Transverse colon (tissue), 4 donors: Measurements from ENCODE around the gene ATAD1. TPM values are rescaled to one million over a fixed set of nuclear protein-coding genes. Genes with fewer than 3 reads are reported as not detected.

Experiments used
- DNase-seq: peaks from one replicate; pipeline ENCODE4 v3.0.0-alpha.2; 2019
- H3K27ac ChIP-seq, 4 donors: fragments of 200-600 bp; sonication (generic); 2 replicates each; pipeline ENCODE4 v1.5.1; 2016 to 2018; ENCODE audit warnings: inconsistent platforms in 4 of 4
- H3K27me3 ChIP-seq: fragments of 200-600 bp; sonication (generic); 2 replicates; pipeline ENCODE4 v1.5.1; 2017; ENCODE audit warnings: inconsistent platforms
- H3K36me3 ChIP-seq, 4 donors: fragments of 200-600 bp; sonication (generic); 2 replicates each; pipeline ENCODE4 v1.5.1; 2017 to 2019; ENCODE audit warnings: inconsistent platforms in 4 of 4
- H3K4me1 ChIP-seq, 4 donors: fragments of 200-600 bp; sonication (generic); 2 replicates each; pipeline ENCODE4 v1.5.1; 2017 to 2020; ENCODE audit warnings: inconsistent platforms in 4 of 4
- H3K4me3 ChIP-seq, 4 donors: fragments of 200-600 bp; sonication (generic); 1 replicate in 1 of 4; 2 replicates in 3 of 4; pipeline versions ENCODE4 v1.5.1 to v1.6.1; 2017 to 2019; ENCODE audit warnings: inconsistent platforms in 4 of 4
- H3K9me3 ChIP-seq, 2 donors: fragments of 200-600 bp; sonication (generic); 2 replicates each; pipeline ENCODE4 v1.5.1; 2017 to 2019; ENCODE audit warnings: inconsistent platforms in 2 of 2
- EP300 ChIP-seq: sonication (generic); formaldehyde crosslinking; IDR thresholded peaks from one replicate; pipeline ENCODE4 v1.6.1; 2017; ENCODE audit warnings: antibody characterized with exemption, low read depth
- POLR2A ChIP-seq: fragments of 450-650 bp; IDR thresholded peaks from one replicate; pipeline ENCODE4 v1.6.1; 2016; ENCODE audit warnings: antibody characterized with exemption, mild to moderate bottlenecking, moderate library complexity
- POLR2AphosphoS5 ChIP-seq, 3 donors: sonication (generic); formaldehyde crosslinking; IDR thresholded peaks; one replicate each; pipeline ENCODE4 v1.6.1; 2016; ENCODE audit warnings: antibody characterized with exemption in 3 of 3
- WGBS, 2 donors: methylation state at CpG; one replicate each; pipeline ENCODE4 v1.1.5; 2018; ENCODE audit warnings: low coverage in 1 of 2; 5-methylcytosine and 5-hydroxymethylcytosine counted together
- in situ Hi-C, 4 donors: fragments of 200-750 bp; cut with MboI; loops; one replicate each; pipeline versions ENCODE4 v1.15.0 to v1.15.1; 2017; ENCODE audit warnings: low sequenced_read_pairs in 3 of 4, low pct_ligation_motif_present in 1 of 4, low pct_unique_long_range_greater_than_20kb in 1 of 4
- intact Hi-C: fragments of 100-400 bp; cut with DNase I; formaldehyde crosslinking; loops from one replicate; pipeline ENCODE4 v1.15.1; 2023; ENCODE audit warnings: low total_unique reads
- total RNA-seq, 4 donors: library from RNA; depleted of rRNA; stranded (reverse); fragments of >200 nt; gene quantifications; one replicate each; pipeline ENCODE4 v1.1.0, GENCODE V29; 2016
- TF ChIP-seq, protein P1 (sequence below), 5 experiments: fragments of 200-600 bp in 3 of 5; fragments of 450-650 bp in 2 of 5; sonication (generic) in 3 of 5; IDR thresholded peaks; 1 replicate in 2 of 5; 2 replicates in 3 of 5; pipeline ENCODE4 v1.5.1; 2016 to 2017; ENCODE audit warnings: antibody characterized with exemption in 5 of 5, inconsistent platforms in 3 of 5, mild to moderate bottlenecking in 2 of 5, moderate library complexity in 1 of 5

ATAD1 gene
- total RNA-seq, 4 donors from 2014 or later = 8.6 to 43.5 (median 35.8) TPM

DNA sequence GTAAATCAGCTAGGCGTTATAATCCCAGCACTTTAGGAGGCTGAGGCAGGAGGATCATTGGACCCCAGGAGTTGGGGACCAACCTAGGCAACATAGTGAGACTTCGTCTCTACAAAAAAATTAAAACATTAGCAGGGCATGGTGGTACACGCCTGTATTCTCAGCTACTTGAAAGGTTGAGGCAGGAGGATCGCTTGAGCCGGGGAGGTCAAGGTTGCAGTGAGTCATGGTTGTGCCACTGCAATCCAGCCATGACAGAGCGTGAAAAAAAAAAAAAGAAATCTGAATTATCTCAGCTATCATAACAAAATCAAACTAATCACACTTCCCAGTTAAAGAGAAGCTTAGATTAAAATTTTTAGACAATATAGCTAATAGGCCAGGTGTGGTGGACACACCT is 35.3 kb downstream of the ATAD1 start:
- Histone ChIP-seq H3K9me3 (no peaks in the 10 kb centered on the region), H3K36me3 (peaks cover 0 to 39% (median 6%) of the 10 kb centered on the region in 4 donors), H3K27ac (no peak overlapping the region), H3K27me3 (no peaks in the 10 kb centered on the region), H3K4me1 (no peaks in the 10 kb centered on the region), H3K4me3 (no peak overlapping the region)
- intact Hi-C loops = no loop called here
- TF ChIP-seq EP300 = no peak
- in situ Hi-C loops = no loop called here
- 95 to 100% methylated on average over 4 to 6 of the region's 6 CpGs for WGBS, 2 donors
- no peak for DNase-seq

DNA sequence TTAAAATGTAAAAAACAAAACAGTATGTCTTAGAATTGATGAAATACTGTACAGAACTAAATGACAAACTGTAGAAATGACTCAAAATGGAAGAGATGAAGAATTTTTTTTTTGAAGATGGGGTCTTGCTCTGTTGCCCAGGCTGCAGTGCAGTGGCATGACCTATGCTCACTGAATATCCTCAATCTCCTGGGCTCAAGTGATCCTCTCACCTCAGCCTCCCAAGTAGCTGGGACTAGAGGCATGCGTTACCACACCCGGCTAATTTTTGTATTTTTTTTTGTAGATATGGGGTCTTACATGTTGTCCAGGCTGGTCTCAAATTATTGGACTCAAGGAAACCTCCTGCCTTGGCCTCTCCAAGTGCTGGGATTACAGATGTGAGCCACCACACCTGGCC is 36.5 kb downstream of the ATAD1 start:
- intact Hi-C loops = no loop called here
- H3K36me3 ChIP-seq = peaks cover 0 to 33% (median 6%) of the 10 kb centered on the region in 4 donors
- in situ Hi-C loops = no loop called here
- WGBS, 2 donors = 93% methylated on average over 2 of the region's 2 CpGs; no CpG with 5 or more reads in 1 of the 2 donors
- no peaks in the 10 kb centered on the region for H3K4me1 ChIP-seq
- H3K27me3 ChIP-seq = no peaks in the 10 kb centered on the region
- H3K4me3 ChIP-seq = no peak overlapping the region
- DNase-seq = no peak
- H3K27ac ChIP-seq = no peak overlapping the region
- no peak for TF ChIP-seq POLR2AphosphoS5 (IDR thresholded peaks at IDR 0.05)
- TF ChIP-seq, protein P1, sequence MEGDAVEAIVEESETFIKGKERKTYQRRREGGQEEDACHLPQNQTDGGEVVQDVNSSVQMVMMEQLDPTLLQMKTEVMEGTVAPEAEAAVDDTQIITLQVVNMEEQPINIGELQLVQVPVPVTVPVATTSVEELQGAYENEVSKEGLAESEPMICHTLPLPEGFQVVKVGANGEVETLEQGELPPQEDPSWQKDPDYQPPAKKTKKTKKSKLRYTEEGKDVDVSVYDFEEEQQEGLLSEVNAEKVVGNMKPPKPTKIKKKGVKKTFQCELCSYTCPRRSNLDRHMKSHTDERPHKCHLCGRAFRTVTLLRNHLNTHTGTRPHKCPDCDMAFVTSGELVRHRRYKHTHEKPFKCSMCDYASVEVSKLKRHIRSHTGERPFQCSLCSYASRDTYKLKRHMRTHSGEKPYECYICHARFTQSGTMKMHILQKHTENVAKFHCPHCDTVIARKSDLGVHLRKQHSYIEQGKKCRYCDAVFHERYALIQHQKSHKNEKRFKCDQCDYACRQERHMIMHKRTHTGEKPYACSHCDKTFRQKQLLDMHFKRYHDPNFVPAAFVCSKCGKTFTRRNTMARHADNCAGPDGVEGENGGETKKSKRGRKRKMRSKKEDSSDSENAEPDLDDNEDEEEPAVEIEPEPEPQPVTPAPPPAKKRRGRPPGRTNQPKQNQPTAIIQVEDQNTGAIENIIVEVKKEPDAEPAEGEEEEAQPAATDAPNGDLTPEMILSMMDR (IDR thresholded peaks at IDR 0.05) = no peak
- no peak for TF ChIP-seq EP300
- TF ChIP-seq POLR2A = no peak
- no peaks in the 10 kb centered on the region for H3K9me3 ChIP-seq

DNA sequence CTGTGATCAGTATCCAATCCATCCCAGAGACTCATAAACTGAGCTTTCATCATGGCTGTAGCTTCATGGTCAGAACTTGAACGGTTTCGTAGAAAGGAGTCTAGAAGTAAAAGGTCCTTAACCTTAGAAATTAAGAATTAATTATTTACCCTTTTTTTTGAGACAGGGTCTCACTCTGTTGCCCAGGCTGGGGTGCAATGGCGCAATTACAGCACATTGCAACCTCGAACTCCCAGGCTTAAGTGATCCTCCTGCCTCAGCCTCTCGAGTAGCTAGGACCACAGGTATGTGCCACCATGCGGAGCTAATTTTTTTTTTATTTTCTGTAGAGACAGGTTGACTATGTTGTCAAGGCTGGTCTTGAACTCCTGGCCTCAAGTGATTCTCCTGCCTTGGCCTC is 41.7 kb downstream of the ATAD1 start:
- TF ChIP-seq, protein P1 (IDR thresholded peaks at IDR 0.05) = no peak
- no peak for TF ChIP-seq POLR2AphosphoS5 (IDR thresholded peaks at IDR 0.05)
- Histone ChIP-seq H3K4me1 (no peaks in the 10 kb centered on the region), H3K27me3 (no peaks in the 10 kb centered on the region), H3K9me3 (no peaks in the 10 kb centered on the region), H3K27ac (no peak overlapping the region), H3K36me3 (peaks cover 0 to 21% (median 9%) of the 10 kb centered on the region in 4 donors), H3K4me3 (no peak overlapping the region)
- intact Hi-C loops = no loop called here
- in situ Hi-C loops = no loop called here
- no peak for DNase-seq
- WGBS, 2 donors = 93 to 94% methylated on average over 6 of the region's 6 CpGs

DNA sequence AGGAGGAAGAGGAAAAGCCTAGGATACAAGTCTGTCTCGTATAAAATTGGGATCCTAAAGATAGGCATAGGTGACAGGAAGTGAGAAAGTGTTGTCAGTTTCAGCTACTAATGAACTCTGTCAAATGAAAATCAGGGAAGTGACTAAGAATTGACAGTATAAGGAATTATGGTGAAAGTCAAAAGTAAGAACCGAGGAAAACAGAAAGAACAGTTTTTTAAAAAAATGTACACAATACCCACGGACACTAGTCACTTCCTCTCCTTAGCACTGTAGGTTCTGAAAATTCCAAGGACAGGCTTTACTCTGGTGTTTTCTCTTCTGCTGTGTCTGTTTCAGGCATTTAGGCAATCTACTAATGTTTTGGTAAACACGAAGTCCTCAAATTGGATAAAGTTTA is 42.3 kb downstream of the ATAD1 start:
- intact Hi-C loops = no loop called here
- Histone ChIP-seq H3K9me3 (no peaks in the 10 kb centered on the region), H3K4me1 (no peaks in the 10 kb centered on the region), H3K27me3 (no peaks in the 10 kb centered on the region), H3K36me3 (peaks cover 0 to 21% (median 9%) of the 10 kb centered on the region in 4 donors), H3K27ac (no peak overlapping the region), H3K4me3 (no peak overlapping the region)
- WGBS, 2 donors = 62 to 65% methylated on average over 4 of the region's 4 CpGs
- DNase-seq = no peak
- in situ Hi-C loops = no loop called here
- TF ChIP-seq POLR2AphosphoS5 (IDR thresholded peaks at IDR 0.05) = no peak
- TF ChIP-seq, protein P1 (IDR thresholded peaks at IDR 0.05) = no peak
- TF ChIP-seq POLR2A = no peak
- TF ChIP-seq EP300 = no peak

DNA sequence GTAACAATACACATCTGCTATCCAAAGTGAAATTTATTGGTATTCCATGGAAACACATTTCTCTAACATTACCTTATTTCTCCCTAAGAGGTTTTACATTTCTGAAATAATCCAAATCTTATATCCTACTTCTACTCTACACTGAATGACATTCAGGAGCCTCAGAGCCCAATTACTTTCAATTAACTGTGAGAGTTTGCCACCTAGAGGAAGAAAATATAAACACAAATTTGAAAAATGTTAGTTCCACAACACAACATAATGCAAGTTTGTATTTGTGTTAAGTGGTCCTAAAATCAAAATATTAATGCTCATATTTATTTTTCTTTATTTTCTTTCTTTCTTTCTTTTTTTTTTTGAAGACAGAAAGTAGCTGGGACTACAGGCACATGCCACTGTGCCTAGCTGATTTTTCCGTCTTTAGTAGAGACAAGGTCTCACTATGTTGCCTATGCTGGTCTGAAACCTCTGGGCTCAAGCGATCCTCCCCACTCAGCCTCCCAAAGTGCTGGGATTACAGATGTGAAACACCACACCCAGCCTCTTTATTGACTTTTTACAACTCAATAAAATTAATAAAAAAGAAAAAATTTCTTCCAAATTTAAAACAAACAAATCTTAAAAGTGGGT is 46.0 kb downstream of the ATAD1 start:
- no peaks in the 10 kb centered on the region for H3K27me3 ChIP-seq
- in situ Hi-C loops = no loop called here
- DNase-seq = no peak
- 81 to 100% methylated on average over 1 to 2 of the region's 2 CpGs for WGBS, 2 donors
- intact Hi-C loops = no loop called here
- no peak overlapping the region for H3K27ac ChIP-seq
- TF ChIP-seq POLR2A (no peak), POLR2AphosphoS5 (IDR thresholded peaks at IDR 0.05) (no peak), EP300 (no peak)
- TF ChIP-seq, protein P1 (IDR thresholded peaks at IDR 0.05) = peak; percentile 38 to 63 (median 47)
- H3K36me3 ChIP-seq = peaks cover 0 to 29% (median 6%) of the 10 kb centered on the region in 4 donors
- no peak overlapping the region for H3K4me3 ChIP-seq
- H3K9me3 ChIP-seq = no peaks in the 10 kb centered on the region
- H3K4me1 ChIP-seq = no peaks in the 10 kb centered on the region
